Measurements from ENCODE around the gene PNPLA2. TPM values are rescaled to one million over a fixed set of nuclear protein-coding genes. Genes with fewer than 3 reads are reported as not detected.

The PNPLA2 gene
- total and polyA plus RNA-seq, 2 donors = 10.5 to 83.6 TPM

- peaks cover 10 to 37% of the 10 kb centered on the region in 2 donors for H3K27me3 ChIP-seq (ENCODE audit: control insufficient read depth in 2 of 2, insufficient read depth in 1 of 2, low read length in 1 of 2)
- 88% methylated on average over 18 of the region's 18 CpGs for WGBS
- no peak for DNase-seq (ENCODE audit: low read depth in 6 of 9, low spot score in 9 of 9)
- H3K36me3 ChIP-seq (ENCODE audit: control insufficient read depth in 2 of 2, insufficient read depth in 2 of 2, low read length in 1 of 2) = peaks cover 15 to 33% of the 10 kb centered on the region in 2 donors
- H3K27ac ChIP-seq (ENCODE audit: low read depth in 1 of 2, low read length in 1 of 2) = no peak overlapping the region
- H3K4me3 ChIP-seq (ENCODE audit: low read length in 2 of 2) = no peak overlapping the region
- H3K4me1 ChIP-seq (ENCODE audit: control insufficient read depth in 2 of 2, insufficient read depth in 2 of 2, low read length in 2 of 2) = peaks cover 11 to 12% of the 10 kb centered on the region in 2 donors
- H3K9me3 ChIP-seq (ENCODE audit: control insufficient read depth in 2 of 2, insufficient read depth in 1 of 2, low read length in 1 of 2) = peaks cover 0 to 3% of the 10 kb centered on the region in 2 donors
Measured at GRCh38 chr11:790721-791564, 27.8 kb upstream of the PNPLA2 start.

GRCh38 chr11:791658-792534, 26.8 kb upstream of the PNPLA2 start:
- H3K4me3 ChIP-seq (ENCODE audit: low read length in 2 of 2) = no peak overlapping the region
- no peak overlapping the region for H3K27ac ChIP-seq (ENCODE audit: low read depth in 1 of 2, low read length in 1 of 2)
- peaks cover 10 to 37% of the 10 kb centered on the region in 2 donors for H3K27me3 ChIP-seq (ENCODE audit: control insufficient read depth in 2 of 2, insufficient read depth in 1 of 2, low read length in 1 of 2)
- WGBS = 98% methylated on average over 49 of the region's 49 CpGs
- H3K36me3 ChIP-seq (ENCODE audit: control insufficient read depth in 2 of 2, insufficient read depth in 2 of 2, low read length in 1 of 2) = peaks cover 15 to 33% of the 10 kb centered on the region in 2 donors
- peaks cover 0 to 3% of the 10 kb centered on the region in 2 donors for H3K9me3 ChIP-seq (ENCODE audit: control insufficient read depth in 2 of 2, insufficient read depth in 1 of 2, low read length in 1 of 2)
- DNase-seq (ENCODE audit: low read depth in 6 of 9, low spot score in 9 of 9) = no peak
- H3K4me1 ChIP-seq (ENCODE audit: control insufficient read depth in 2 of 2, insufficient read depth in 2 of 2, low read length in 2 of 2) = peaks cover 19% of the 10 kb centered on the region in 2 donors

GRCh38 chr11:792535-792821, 26.2 kb upstream of the PNPLA2 start:
- no peak for DNase-seq (ENCODE audit: low read depth in 6 of 9, low spot score in 9 of 9)
- Histone ChIP-seq H3K9me3 (ENCODE audit: control insufficient read depth in 2 of 2, insufficient read depth in 1 of 2, low read length in 1 of 2) (peaks cover 0 to 3% of the 10 kb centered on the region in 2 donors), H3K27ac (ENCODE audit: low read depth in 1 of 2, low read length in 1 of 2) (no peak overlapping the region), H3K4me1 (ENCODE audit: control insufficient read depth in 2 of 2, insufficient read depth in 2 of 2, low read length in 2 of 2) (peaks cover 21 to 25% of the 10 kb centered on the region in 2 donors), H3K4me3 (ENCODE audit: low read length in 2 of 2) (no peak overlapping the region), H3K36me3 (ENCODE audit: control insufficient read depth in 2 of 2, insufficient read depth in 2 of 2, low read length in 1 of 2) (peaks cover 15 to 33% of the 10 kb centered on the region in 2 donors), H3K27me3 (ENCODE audit: control insufficient read depth in 2 of 2, insufficient read depth in 1 of 2, low read length in 1 of 2) (peaks cover 10 to 36% of the 10 kb centered on the region in 2 donors)
- WGBS = over 99% methylated on average over 15 of the region's 15 CpGs

GRCh38 chr11:792873-793272, 25.8 kb upstream of the PNPLA2 start:
- DNase-seq (ENCODE audit: low read depth in 6 of 9, low spot score in 9 of 9) = no peak
- Histone ChIP-seq H3K27me3 (ENCODE audit: control insufficient read depth in 2 of 2, insufficient read depth in 1 of 2, low read length in 1 of 2) (peaks cover 10 to 32% of the 10 kb centered on the region in 2 donors), H3K27ac (ENCODE audit: low read depth in 1 of 2, low read length in 1 of 2) (no peak overlapping the region), H3K9me3 (ENCODE audit: control insufficient read depth in 2 of 2, insufficient read depth in 1 of 2, low read length in 1 of 2) (peaks cover 0 to 3% of the 10 kb centered on the region in 2 donors), H3K4me1 (ENCODE audit: control insufficient read depth in 2 of 2, insufficient read depth in 2 of 2, low read length in 2 of 2) (peaks cover 21 to 28% of the 10 kb centered on the region in 2 donors), H3K4me3 (ENCODE audit: low read length in 2 of 2) (no peak overlapping the region), H3K36me3 (ENCODE audit: control insufficient read depth in 2 of 2, insufficient read depth in 2 of 2, low read length in 1 of 2) (peaks cover 15 to 33% of the 10 kb centered on the region in 2 donors)
- 98% methylated on average over 13 of the region's 13 CpGs for WGBS

GRCh38 chr11:793556-793955, 25.2 kb upstream of the PNPLA2 start:
- H3K4me3 ChIP-seq (ENCODE audit: low read length in 2 of 2) = no peak overlapping the region
- H3K9me3 ChIP-seq (ENCODE audit: control insufficient read depth in 2 of 2, insufficient read depth in 1 of 2, low read length in 1 of 2) = peaks cover 0 to 3% of the 10 kb centered on the region in 2 donors
- H3K4me1 ChIP-seq (ENCODE audit: control insufficient read depth in 2 of 2, insufficient read depth in 2 of 2, low read length in 2 of 2) = peaks cover 25 to 31% of the 10 kb centered on the region in 2 donors
- peaks cover 15 to 33% of the 10 kb centered on the region in 2 donors for H3K36me3 ChIP-seq (ENCODE audit: control insufficient read depth in 2 of 2, insufficient read depth in 2 of 2, low read length in 1 of 2)
- 98% methylated on average over 7 of the region's 7 CpGs for WGBS
- H3K27ac ChIP-seq (ENCODE audit: low read depth in 1 of 2, low read length in 1 of 2) = no peak overlapping the region
- no peak for DNase-seq (ENCODE audit: low read depth in 6 of 9, low spot score in 9 of 9)
- H3K27me3 ChIP-seq (ENCODE audit: control insufficient read depth in 2 of 2, insufficient read depth in 1 of 2, low read length in 1 of 2) = peaks cover 10 to 25% of the 10 kb centered on the region in 2 donors

GRCh38 chr11:794013-794765, 24.5 kb upstream of the PNPLA2 start:
- peaks cover 0 to 3% of the 10 kb centered on the region in 2 donors for H3K9me3 ChIP-seq (ENCODE audit: control insufficient read depth in 2 of 2, insufficient read depth in 1 of 2, low read length in 1 of 2)
- WGBS = 96% methylated on average over 31 of the region's 31 CpGs
- no peak for DNase-seq (ENCODE audit: low read depth in 6 of 9, low spot score in 9 of 9)
- peaks cover 18 to 37% of the 10 kb centered on the region in 2 donors for H3K36me3 ChIP-seq (ENCODE audit: control insufficient read depth in 2 of 2, insufficient read depth in 2 of 2, low read length in 1 of 2)
- H3K27ac ChIP-seq (ENCODE audit: low read depth in 1 of 2, low read length in 1 of 2) = no peak overlapping the region
- peaks cover 25 to 31% of the 10 kb centered on the region in 2 donors for H3K4me1 ChIP-seq (ENCODE audit: control insufficient read depth in 2 of 2, insufficient read depth in 2 of 2, low read length in 2 of 2)
- no peak overlapping the region for H3K4me3 ChIP-seq (ENCODE audit: low read length in 2 of 2)
- peaks cover 7 to 19% of the 10 kb centered on the region in 2 donors for H3K27me3 ChIP-seq (ENCODE audit: control insufficient read depth in 2 of 2, insufficient read depth in 1 of 2, low read length in 1 of 2)

GRCh38 chr11:794766-795633, 23.7 kb upstream of the PNPLA2 start:
- peaks cover 0 to 3% of the 10 kb centered on the region in 2 donors for H3K9me3 ChIP-seq (ENCODE audit: control insufficient read depth in 2 of 2, insufficient read depth in 1 of 2, low read length in 1 of 2)
- 67% methylated on average over 38 of the region's 38 CpGs for WGBS
- peaks cover 22 to 46% of the 10 kb centered on the region in 2 donors for H3K36me3 ChIP-seq (ENCODE audit: control insufficient read depth in 2 of 2, insufficient read depth in 2 of 2, low read length in 1 of 2)
- H3K4me1 ChIP-seq (ENCODE audit: control insufficient read depth in 2 of 2, insufficient read depth in 2 of 2, low read length in 2 of 2) = peaks cover 25 to 31% of the 10 kb centered on the region in 2 donors
- peak in 2 of 9 donors; percentile 42 to 50 for DNase-seq (ENCODE audit: low read depth in 6 of 9, low spot score in 9 of 9)
- peaks cover 0 to 11% of the 10 kb centered on the region in 2 donors for H3K27me3 ChIP-seq (ENCODE audit: control insufficient read depth in 2 of 2, insufficient read depth in 1 of 2, low read length in 1 of 2)
- H3K27ac ChIP-seq (ENCODE audit: low read depth in 1 of 2, low read length in 1 of 2) = no peak overlapping the region
- H3K4me3 ChIP-seq (ENCODE audit: low read length in 2 of 2) = peak overlapping the region; percentile 81 to 82

All from thymus (tissue), 11 donors.